ENCODE measurements around the gene TENM3. TPM values are rescaled to one million over a fixed set of nuclear protein-coding genes. Genes with fewer than 3 reads are reported as not detected.

Gene TENM3
- total RNA-seq, 3 donors from 2014 or later = 0.58 to 19.2 (median 0.70) TPM

GRCh38 chr4:182268966-182269365, 25.8 kb downstream of the TENM3 start:
- intact Hi-C loops (cut with DNase I, micrococcal nuclease) = no loop called here
- Histone ChIP-seq H3K4me1 (ENCODE audit: low read depth) (no peaks in the 10 kb centered on the region), H3K9me3 (no peaks in the 10 kb centered on the region), H3K4me3 (no peak overlapping the region), H3K36me3 (ENCODE audit: low read depth) (no peaks in the 10 kb centered on the region)
- ATAC-seq (no peak), DNase-seq (no peak)
- TF ChIP-seq CTCF (IDR thresholded peaks at IDR 0.05) = no peak

- DNase-seq (no peak), ATAC-seq (no peak)
- H3K4me1 ChIP-seq (ENCODE audit: low read depth) = no peaks in the 10 kb centered on the region
- no peaks in the 10 kb centered on the region for H3K9me3 ChIP-seq
- TF ChIP-seq CTCF (IDR thresholded peaks at IDR 0.05) = no peak
- no peaks in the 10 kb centered on the region for H3K36me3 ChIP-seq (ENCODE audit: low read depth)
- H3K4me3 ChIP-seq = no peak overlapping the region
- intact Hi-C loops (cut with DNase I, micrococcal nuclease) = no loop called here
These were observed 28.5 kb downstream of the TENM3 start for GRCh38 chr4:182271731-182272130.

- Histone ChIP-seq H3K4me3 (no peak overlapping the region), H3K9me3 (no peaks in the 10 kb centered on the region), H3K36me3 (ENCODE audit: low read depth) (no peaks in the 10 kb centered on the region), H3K4me1 (ENCODE audit: low read depth) (no peaks in the 10 kb centered on the region)
- no peak for TF ChIP-seq CTCF (IDR thresholded peaks at IDR 0.05)
- intact Hi-C loops (cut with DNase I, micrococcal nuclease) = no loop called here
- DNase-seq (no peak), ATAC-seq (no peak)
These were observed 28.9 kb downstream of the TENM3 start for GRCh38 chr4:182272151-182272550.

GRCh38 chr4:182273191-182273935, 30.2 kb downstream of the TENM3 start:
- no peaks in the 10 kb centered on the region for H3K9me3 ChIP-seq
- H3K4me3 ChIP-seq = no peak overlapping the region
- intact Hi-C loops (cut with DNase I, micrococcal nuclease) = no loop called here
- H3K36me3 ChIP-seq (ENCODE audit: low read depth) = no peaks in the 10 kb centered on the region
- H3K4me1 ChIP-seq (ENCODE audit: low read depth) = no peaks in the 10 kb centered on the region
- ATAC-seq (no peak), DNase-seq (no peak)
- TF ChIP-seq CTCF (IDR thresholded peaks at IDR 0.05) = no peak

- no peak for ATAC-seq
- Histone ChIP-seq H3K4me1 (ENCODE audit: low read depth) (no peaks in the 10 kb centered on the region), H3K36me3 (ENCODE audit: low read depth) (no peaks in the 10 kb centered on the region), H3K9me3 (no peaks in the 10 kb centered on the region), H3K4me3 (no peak overlapping the region)
- intact Hi-C loops (cut with DNase I, micrococcal nuclease) = no loop called here
- DNase-seq = no peak
- TF ChIP-seq CTCF (IDR thresholded peaks at IDR 0.05) = no peak
These were observed 33.3 kb downstream of the TENM3 start for GRCh38 chr4:182276210-182277109.

All from mucosa of descending colon (tissue), 3 donors.